ENCODE measurements around the gene CIC. TPM values are rescaled to one million over a fixed set of nuclear protein-coding genes. Genes with fewer than 3 reads are reported as not detected.

CIC gene
- total and polyA plus RNA-seq, 2 of the 13 experiments (the other 11 are each of a cell fraction or from before 2014, with no cell fraction given) = 5.9 to 8.0 TPM

DNA sequence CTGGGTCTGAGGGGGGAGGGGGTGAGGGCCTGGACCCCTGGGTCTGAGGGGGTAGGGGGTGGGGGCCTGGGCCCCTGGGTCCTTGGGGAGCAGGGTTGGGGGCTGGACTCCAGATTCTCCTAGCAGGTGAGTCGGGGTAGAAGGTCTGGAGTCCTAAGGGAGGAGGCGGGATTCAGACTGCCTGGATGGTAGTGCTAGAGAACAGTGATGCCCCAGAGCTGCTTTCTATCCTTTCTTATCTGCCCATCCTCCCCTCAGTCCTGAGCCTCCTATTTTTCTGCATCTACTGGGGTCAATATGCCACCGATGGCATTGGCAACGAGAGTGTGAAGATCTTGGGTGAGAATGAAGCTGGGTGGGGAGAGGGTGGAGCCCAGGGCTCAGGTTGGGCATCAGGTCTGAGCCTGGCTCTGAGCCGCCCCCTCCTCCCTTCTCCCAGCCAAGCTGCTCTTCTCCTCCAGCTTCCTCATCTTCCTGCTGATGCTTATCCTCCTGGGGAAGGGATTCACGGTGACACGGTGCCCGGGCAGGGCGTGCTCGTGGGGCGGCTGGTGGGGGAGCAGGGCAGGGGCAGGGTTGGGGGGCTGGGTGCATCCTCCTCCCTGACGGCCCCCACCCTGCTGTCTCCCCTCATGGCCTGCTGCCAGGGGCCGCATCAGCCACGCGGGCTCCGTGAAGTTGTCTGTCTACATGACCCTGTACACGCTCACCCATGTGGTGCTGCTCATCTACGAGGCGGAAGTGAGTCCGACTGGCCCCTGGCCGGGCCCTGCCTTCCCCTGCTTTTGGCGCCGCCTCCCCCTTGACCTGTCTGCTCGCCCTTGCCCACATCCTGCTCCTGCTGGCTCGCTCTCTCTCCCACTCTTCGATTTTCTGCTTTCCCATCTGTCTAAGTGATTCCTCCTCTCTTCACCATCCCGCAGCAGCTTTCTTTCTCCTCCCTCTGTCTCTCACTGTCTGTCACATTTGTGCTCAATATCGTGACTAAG is 47.5 kb downstream of the CIC start (continued):
- TF ChIP-seq KLF9 (CRISPR knock-in tag; IDR thresholded peaks at IDR 0.05; ENCODE audit: low read depth) (no peak), NFATC3 (CRISPR knock-in tag; IDR thresholded peaks at IDR 0.05) (no peak), NFE2L1 (CRISPR knock-in tag; IDR thresholded peaks at IDR 0.05; ENCODE audit: borderline replicate concordance) (no peak), ATF2 (CRISPR knock-in tag; IDR thresholded peaks at IDR 0.05) (no peak), PTBP1 (IDR thresholded peaks at IDR 0.05; ENCODE audit: low read depth, low read length, poor library complexity, severe bottlenecking) (no peak), AKAP8 (CRISPR knock-in tag; IDR thresholded peaks at IDR 0.05) (no peak), CBX5 (CRISPR knock-in tag; IDR thresholded peaks at IDR 0.05; ENCODE audit: borderline replicate concordance) (no peak), ZNF274 (CRISPR knock-in tag; IDR thresholded peaks at IDR 0.05) (no peak), ELF1 (CRISPR knock-in tag; IDR thresholded peaks at IDR 0.05) (peak; percentile 66), ZNF432 (CRISPR knock-in tag; IDR thresholded peaks at IDR 0.05; ENCODE audit: borderline replicate concordance) (no peak), ZNF709 (CRISPR knock-in tag; IDR thresholded peaks at IDR 0.05) (no peak), CEBPG (CRISPR knock-in tag; IDR thresholded peaks at IDR 0.05) (no peak), RCOR2 (CRISPR knock-in tag; IDR thresholded peaks at IDR 0.05) (no peak), JUN (CRISPR knock-in tag; IDR thresholded peaks at IDR 0.05) (no peak), ZNF296 (CRISPR knock-in tag; conservative IDR thresholded peaks at IDR 0.05) (no peak), TEAD2 (CRISPR knock-in tag; IDR thresholded peaks at IDR 0.05) (no peak), MAFF (IDR thresholded peaks at IDR 0.05; ENCODE audit: low read depth, low read length) (no peak), ZNF510 (CRISPR knock-in tag; IDR thresholded peaks at IDR 0.05; ENCODE audit: low read depth) (no peak), TAF15 (IDR thresholded peaks at IDR 0.05; ENCODE audit: low read depth, low read length, poor library complexity, severe bottlenecking) (no peak)
- TF ChIP-seq, protein P1, sequence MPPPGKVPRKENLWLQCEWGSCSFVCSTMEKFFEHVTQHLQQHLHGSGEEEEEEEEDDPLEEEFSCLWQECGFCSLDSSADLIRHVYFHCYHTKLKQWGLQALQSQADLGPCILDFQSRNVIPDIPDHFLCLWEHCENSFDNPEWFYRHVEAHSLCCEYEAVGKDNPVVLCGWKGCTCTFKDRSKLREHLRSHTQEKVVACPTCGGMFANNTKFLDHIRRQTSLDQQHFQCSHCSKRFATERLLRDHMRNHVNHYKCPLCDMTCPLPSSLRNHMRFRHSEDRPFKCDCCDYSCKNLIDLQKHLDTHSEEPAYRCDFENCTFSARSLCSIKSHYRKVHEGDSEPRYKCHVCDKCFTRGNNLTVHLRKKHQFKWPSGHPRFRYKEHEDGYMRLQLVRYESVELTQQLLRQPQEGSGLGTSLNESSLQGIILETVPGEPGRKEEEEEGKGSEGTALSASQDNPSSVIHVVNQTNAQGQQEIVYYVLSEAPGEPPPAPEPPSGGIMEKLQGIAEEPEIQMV (CRISPR knock-in tag; IDR thresholded peaks at IDR 0.05; ENCODE audit: low read depth) = no peak
- TF ChIP-seq, protein P2, sequence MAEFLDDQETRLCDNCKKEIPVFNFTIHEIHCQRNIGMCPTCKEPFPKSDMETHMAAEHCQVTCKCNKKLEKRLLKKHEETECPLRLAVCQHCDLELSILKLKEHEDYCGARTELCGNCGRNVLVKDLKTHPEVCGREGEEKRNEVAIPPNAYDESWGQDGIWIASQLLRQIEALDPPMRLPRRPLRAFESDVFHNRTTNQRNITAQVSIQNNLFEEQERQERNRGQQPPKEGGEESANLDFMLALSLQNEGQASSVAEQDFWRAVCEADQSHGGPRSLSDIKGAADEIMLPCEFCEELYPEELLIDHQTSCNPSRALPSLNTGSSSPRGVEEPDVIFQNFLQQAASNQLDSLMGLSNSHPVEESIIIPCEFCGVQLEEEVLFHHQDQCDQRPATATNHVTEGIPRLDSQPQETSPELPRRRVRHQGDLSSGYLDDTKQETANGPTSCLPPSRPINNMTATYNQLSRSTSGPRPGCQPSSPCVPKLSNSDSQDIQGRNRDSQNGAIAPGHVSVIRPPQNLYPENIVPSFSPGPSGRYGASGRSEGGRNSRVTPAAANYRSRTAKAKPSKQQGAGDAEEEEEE (CRISPR knock-in tag; IDR thresholded peaks at IDR 0.05; ENCODE audit: borderline replicate concordance) = no peak
- TF ChIP-seq, protein P3, sequence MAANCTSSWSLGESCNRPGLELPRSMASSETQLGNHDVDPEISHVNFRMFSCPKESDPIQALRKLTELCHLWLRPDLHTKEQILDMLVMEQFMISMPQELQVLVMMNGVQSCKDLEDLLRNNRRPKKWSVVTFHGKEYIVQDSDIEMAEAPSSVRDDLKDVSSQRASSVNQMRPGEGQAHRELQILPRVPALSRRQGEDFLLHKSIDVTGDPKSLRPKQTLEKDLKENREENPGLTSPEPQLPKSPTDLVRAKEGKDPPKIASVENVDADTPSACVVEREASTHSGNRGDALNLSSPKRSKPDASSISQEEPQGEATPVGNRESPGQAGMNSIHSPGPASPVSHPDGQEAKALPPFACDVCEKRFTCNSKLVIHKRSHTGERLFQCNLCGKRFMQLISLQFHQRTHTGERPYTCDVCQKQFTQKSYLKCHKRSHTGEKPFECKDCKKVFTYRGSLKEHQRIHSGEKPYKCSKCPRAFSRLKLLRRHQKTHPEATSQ (CRISPR knock-in tag; IDR thresholded peaks at IDR 0.05; ENCODE audit: borderline replicate concordance) = no peak
- TF ChIP-seq, protein P4, sequence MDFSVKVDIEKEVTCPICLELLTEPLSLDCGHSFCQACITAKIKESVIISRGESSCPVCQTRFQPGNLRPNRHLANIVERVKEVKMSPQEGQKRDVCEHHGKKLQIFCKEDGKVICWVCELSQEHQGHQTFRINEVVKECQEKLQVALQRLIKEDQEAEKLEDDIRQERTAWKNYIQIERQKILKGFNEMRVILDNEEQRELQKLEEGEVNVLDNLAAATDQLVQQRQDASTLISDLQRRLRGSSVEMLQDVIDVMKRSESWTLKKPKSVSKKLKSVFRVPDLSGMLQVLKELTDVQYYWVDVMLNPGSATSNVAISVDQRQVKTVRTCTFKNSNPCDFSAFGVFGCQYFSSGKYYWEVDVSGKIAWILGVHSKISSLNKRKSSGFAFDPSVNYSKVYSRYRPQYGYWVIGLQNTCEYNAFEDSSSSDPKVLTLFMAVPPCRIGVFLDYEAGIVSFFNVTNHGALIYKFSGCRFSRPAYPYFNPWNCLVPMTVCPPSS (IDR thresholded peaks at IDR 0.05) = no peak
